Pericardium fibroblast (primary cell): Measurements from ENCODE around the gene ACRV1. TPM values are rescaled to one million over a fixed set of nuclear protein-coding genes. Genes with fewer than 3 reads are reported as not detected.

Source experiments
- total RNA-seq: library from RNA; depleted of rRNA; stranded (reverse); fragments of >200 nt; gene quantifications from 2 replicates; pipeline ENCODE4 v1.2.3, GENCODE V29; 2015

ACRV1 gene, protein sequence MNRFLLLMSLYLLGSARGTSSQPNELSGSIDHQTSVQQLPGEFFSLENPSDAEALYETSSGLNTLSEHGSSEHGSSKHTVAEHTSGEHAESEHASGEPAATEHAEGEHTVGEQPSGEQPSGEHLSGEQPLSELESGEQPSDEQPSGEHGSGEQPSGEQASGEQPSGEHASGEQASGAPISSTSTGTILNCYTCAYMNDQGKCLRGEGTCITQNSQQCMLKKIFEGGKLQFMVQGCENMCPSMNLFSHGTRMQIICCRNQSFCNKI
- total RNA-seq, result not detected in 2 replicates

DNA sequence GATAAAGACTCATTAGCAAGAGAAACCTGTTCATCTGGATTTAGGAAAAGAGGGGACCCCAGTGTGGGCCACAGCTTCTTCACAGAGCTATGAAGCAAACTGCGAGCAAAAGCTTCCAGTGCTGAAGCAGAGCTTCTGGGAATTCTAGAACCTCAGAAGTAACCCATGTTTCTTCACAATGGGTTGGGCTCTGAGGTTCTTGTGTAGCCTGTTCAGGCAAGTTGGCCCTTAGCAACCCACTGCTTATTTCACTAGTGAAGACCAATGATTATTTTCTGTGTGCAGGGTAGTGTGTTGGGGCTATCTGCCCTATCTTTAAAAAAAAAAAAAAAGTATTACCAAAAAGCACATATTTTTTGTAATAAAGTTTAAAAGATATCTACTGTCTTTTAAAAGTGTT, at the start of gene ACRV1:
Gene ACRV1, minus strand, starts transcription at position 101 of the 400 bp plus-strand sequence. Its CDS starts 67 bp downstream, at position 34.

DNA sequence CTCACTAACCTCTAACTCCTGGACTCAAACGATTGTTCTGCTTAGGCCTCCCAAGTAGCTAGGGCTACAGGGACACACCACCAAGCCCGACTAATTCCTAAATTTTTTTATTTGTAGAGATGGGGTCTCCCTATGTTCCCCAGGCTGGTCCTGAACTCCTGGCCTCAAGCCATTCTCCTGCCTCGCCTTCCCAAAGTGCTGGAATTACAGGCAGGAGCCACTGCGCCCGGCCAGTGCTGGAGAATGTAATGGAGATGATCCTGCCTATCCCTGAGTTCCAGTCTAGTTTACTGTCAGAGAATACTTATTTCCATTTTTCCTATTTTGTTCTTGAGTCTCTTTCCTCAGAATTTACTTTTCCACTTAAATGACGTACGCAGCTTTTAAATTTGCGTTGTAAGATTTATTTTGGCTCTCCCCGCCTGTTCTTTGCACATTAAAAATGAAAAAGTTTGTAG, 55.9 kb downstream of the ACRV1 start, which contains the start of gene CHEK1:
Gene CHEK1, plus strand, starts transcription at position 408 of the 458 bp plus-strand sequence. CDS start 1,606 bp downstream, outside the sequence.

Other genes starting within 250 kb of the ACRV1 start
- gene FEZ1, start 184.6 kb downstream of the ACRV1 start, total RNA-seq, result 77.4 and 98.6 TPM in 2 replicates
- gene EI24, start 111.4 kb downstream of the ACRV1 start, total RNA-seq, result 85.5 and 111 TPM in 2 replicates
- gene STT3A, start 88.0 kb downstream of the ACRV1 start, total RNA-seq, result 148 and 167 TPM in 2 replicates
- 9.9 and 17.3 TPM in 2 replicates for gene CHEK1, start 55.7 kb downstream of the ACRV1 start, total RNA-seq
- gene PATE1, start 65.4 kb upstream of the ACRV1 start, total RNA-seq, result not detected in 2 replicates
- gene PATE2, start 98.0 kb upstream of the ACRV1 start, total RNA-seq, result not detected in 2 replicates
- gene PATE3, start 107.3 kb upstream of the ACRV1 start, total RNA-seq, result not detected in 2 replicates
- gene PATE4, start 152.5 kb upstream of the ACRV1 start, total RNA-seq, result not detected in 2 replicates
- 2.1 and 5.3 TPM in 2 replicates for gene HYLS1, start 206.8 kb upstream of the ACRV1 start, total RNA-seq
- gene PUS3, start 222.4 kb upstream of the ACRV1 start, total RNA-seq, result 8.2 and 12.8 TPM in 2 replicates
- 0.09 TPM in 1 of 2 replicates, not detected in the other for gene DDX25, start 223.7 kb upstream of the ACRV1 start, total RNA-seq